Globus pallidus (tissue), 1 donor: Measurements from ENCODE around the gene NOM1.

Source experiments
- DNase-seq: peaks from one replicate; pipeline ENCODE4 v3.0.0-alpha.2; 2015; ENCODE audit warnings: low spot score

NOM1 gene

GRCh38 chr7:157017603-157018327, 68.3 kb downstream of the NOM1 start:
- DNase-seq: no peak

- no peak for DNase-seq
Observed at GRCh38 chr7:157018328-157018996, 69.0 kb downstream of the NOM1 start.

- DNase-seq: no peak
Observed at GRCh38 chr7:157018997-157019608, 69.6 kb downstream of the NOM1 start.

GRCh38 chr7:157019718-157020451, 70.4 kb downstream of the NOM1 start:
- DNase-seq: no peak

GRCh38 chr7:157020514-157021070, 71.1 kb downstream of the NOM1 start:
- DNase-seq: no peak

GRCh38 chr7:157021071-157021870, 71.8 kb downstream of the NOM1 start:
- no peak for DNase-seq

GRCh38 chr7:157021871-157022680, 72.6 kb downstream of the NOM1 start:
- no peak for DNase-seq
